Measurements from ENCODE around the gene TCP11.

DNA sequence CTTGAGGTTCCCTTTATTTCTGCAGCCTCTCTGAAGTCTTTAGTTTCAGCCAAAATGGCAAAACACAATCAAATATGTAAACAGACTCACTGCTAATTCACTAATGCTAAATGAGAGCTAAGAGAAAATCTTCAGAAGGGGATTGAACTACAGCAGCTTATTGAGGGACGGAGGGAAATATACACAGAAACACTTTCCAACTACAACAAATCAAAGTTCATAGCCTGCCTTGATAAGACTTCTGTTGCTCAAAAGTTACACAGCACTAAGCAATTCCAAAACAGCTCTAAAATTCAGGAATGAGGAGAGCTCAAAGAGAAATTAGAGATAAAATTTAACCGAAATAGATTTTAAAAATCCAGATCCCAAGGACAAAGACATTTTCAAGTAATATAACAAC lies 1.7 kb downstream of the TCP11 start:
- TF ChIP-seq FOXP2 (optimal IDR thresholded peaks at IDR 0.05; ENCODE audit: control extremely low read depth, extremely low read length, insufficient read depth) = no peak
- no peak for TF ChIP-seq EZH2 (IDR thresholded peaks at IDR 0.05)
